DND-41 (cell line): ENCODE measurements around the gene GPC4.

Experiments
- EZH2 ChIP-seq: IDR thresholded peaks from 3 replicates; pipeline ENCODE4 v1.6.1; 2012; ENCODE audit warnings: borderline replicate concordance, low read depth, mild to moderate bottlenecking, moderate library complexity, low read length, inconsistent platforms; ENCODE audit not compliant: severe bottlenecking
- TF ChIP-seq, protein P1 (sequence below): IDR thresholded peaks from 2 replicates; pipeline ENCODE4 v1.5.1; 2012; ENCODE audit warnings: borderline replicate concordance, low read length, moderate library complexity, mild to moderate bottlenecking; ENCODE audit not compliant: poor library complexity, severe bottlenecking; ENCODE audit errors: extremely low read depth

DNA sequence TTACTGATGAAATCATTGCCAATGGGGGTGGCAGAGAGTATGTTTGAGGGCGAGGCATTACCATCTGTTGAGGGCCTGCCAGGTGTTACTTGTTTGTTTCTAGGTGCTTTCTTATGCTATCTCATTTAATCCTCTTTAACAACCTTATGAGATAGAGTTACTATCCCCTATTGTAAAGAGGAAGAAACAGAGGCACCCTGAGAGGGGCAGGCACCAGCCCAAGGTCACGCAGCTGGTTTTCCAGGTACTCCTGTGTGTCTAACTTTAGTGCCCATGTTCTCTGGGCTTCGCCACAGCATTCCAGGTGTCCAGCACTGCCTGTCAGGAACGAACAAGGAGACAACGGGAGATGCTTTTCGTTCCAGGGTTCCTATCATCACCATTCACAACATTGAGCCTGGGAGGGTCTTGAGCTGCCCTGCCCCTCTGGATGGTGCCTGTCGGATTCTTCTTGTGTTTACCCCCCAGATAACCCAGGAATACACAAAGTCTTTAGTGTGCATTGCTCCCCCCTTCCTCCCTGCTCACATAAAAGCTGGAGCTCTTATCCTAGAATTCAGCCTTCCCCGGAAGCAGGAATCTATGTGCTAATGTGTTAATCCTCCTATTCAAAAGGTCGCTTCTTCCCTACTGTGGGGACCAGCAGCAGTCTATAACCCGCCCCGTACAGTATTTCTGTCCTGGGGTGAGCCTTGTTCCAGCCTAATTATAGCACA lies 24.9 kb upstream of the GPC4 start:
- TF ChIP-seq, protein P1, sequence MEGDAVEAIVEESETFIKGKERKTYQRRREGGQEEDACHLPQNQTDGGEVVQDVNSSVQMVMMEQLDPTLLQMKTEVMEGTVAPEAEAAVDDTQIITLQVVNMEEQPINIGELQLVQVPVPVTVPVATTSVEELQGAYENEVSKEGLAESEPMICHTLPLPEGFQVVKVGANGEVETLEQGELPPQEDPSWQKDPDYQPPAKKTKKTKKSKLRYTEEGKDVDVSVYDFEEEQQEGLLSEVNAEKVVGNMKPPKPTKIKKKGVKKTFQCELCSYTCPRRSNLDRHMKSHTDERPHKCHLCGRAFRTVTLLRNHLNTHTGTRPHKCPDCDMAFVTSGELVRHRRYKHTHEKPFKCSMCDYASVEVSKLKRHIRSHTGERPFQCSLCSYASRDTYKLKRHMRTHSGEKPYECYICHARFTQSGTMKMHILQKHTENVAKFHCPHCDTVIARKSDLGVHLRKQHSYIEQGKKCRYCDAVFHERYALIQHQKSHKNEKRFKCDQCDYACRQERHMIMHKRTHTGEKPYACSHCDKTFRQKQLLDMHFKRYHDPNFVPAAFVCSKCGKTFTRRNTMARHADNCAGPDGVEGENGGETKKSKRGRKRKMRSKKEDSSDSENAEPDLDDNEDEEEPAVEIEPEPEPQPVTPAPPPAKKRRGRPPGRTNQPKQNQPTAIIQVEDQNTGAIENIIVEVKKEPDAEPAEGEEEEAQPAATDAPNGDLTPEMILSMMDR: no peak
- TF ChIP-seq EZH2: no peak
